UCSD-AML1 (cell line): Measurements from ENCODE around the gene HIBADH.
"Not testable (repeated sequence)": the region's sequence is repeated elsewhere in the genome, so short reads cannot be mapped to it uniquely, and the experiment has no call there.

Experiments
- DNase-seq: peaks from one replicate; lab custom pipeline; 2025; ENCODE audit not compliant: unreplicated experiment; lab: John Stamatoyannopoulos, UW

HIBADH gene

GRCh38 chr7:27639048-27639447 lies 23.6 kb downstream of the HIBADH start:
- not testable (repeated sequence) for DNase-seq

GRCh38 chr7:27636326-27637006 lies 26.2 kb downstream of the HIBADH start:
- DNase-seq: no peak

GRCh38 chr7:27635728-27636127 lies 27.0 kb downstream of the HIBADH start:
- DNase-seq: no peak

- no peak for DNase-seq
These were observed 27.8 kb downstream of the HIBADH start for GRCh38 chr7:27634671-27635493.

GRCh38 chr7:27633062-27633461 lies 29.6 kb downstream of the HIBADH start:
- DNase-seq: no peak

GRCh38 chr7:27631391-27631790 lies 31.3 kb downstream of the HIBADH start:
- DNase-seq: no peak

- no peak for DNase-seq
These were observed 35.5 kb downstream of the HIBADH start for GRCh38 chr7:27627146-27627545.

- DNase-seq: no peak
These were observed 43.2 kb downstream of the HIBADH start for GRCh38 chr7:27619492-27619891.

- no peak for DNase-seq
These were observed 44.9 kb downstream of the HIBADH start for GRCh38 chr7:27617651-27618381.

GRCh38 chr7:27616914-27617548 lies 45.7 kb downstream of the HIBADH start:
- DNase-seq: no peak

GRCh38 chr7:27616186-27616491 lies 46.5 kb downstream of the HIBADH start:
- DNase-seq: no peak

- no peak for DNase-seq
These were observed 47.1 kb downstream of the HIBADH start for GRCh38 chr7:27615420-27616185.

- no peak for DNase-seq
These were observed 48.6 kb downstream of the HIBADH start for GRCh38 chr7:27614095-27614494.

GRCh38 chr7:27611059-27611458 lies 51.6 kb downstream of the HIBADH start:
- DNase-seq: no peak

- no peak for DNase-seq
These were observed 53.7 kb downstream of the HIBADH start for GRCh38 chr7:27608776-27609495.

GRCh38 chr7:27607210-27607606 lies 55.5 kb downstream of the HIBADH start:
- DNase-seq: no peak

GRCh38 chr7:27606270-27607209 lies 56.1 kb downstream of the HIBADH start:
- DNase-seq: no peak

GRCh38 chr7:27605689-27606269 lies 56.9 kb downstream of the HIBADH start:
- no peak for DNase-seq

GRCh38 chr7:27605283-27605682 lies 57.4 kb downstream of the HIBADH start:
- DNase-seq: no peak
